HG02678 (cell line): ENCODE data around the gene TEX261.

Experiments
- ATAC-seq: cut with Tn5 transposase; IDR thresholded peaks from one replicate; pipeline ENCODE4 v1.9.1; 2021; ENCODE audit warnings: mild to moderate bottlenecking, moderate library complexity; ENCODE audit not compliant: unreplicated experiment

The TEX261 gene

DNA sequence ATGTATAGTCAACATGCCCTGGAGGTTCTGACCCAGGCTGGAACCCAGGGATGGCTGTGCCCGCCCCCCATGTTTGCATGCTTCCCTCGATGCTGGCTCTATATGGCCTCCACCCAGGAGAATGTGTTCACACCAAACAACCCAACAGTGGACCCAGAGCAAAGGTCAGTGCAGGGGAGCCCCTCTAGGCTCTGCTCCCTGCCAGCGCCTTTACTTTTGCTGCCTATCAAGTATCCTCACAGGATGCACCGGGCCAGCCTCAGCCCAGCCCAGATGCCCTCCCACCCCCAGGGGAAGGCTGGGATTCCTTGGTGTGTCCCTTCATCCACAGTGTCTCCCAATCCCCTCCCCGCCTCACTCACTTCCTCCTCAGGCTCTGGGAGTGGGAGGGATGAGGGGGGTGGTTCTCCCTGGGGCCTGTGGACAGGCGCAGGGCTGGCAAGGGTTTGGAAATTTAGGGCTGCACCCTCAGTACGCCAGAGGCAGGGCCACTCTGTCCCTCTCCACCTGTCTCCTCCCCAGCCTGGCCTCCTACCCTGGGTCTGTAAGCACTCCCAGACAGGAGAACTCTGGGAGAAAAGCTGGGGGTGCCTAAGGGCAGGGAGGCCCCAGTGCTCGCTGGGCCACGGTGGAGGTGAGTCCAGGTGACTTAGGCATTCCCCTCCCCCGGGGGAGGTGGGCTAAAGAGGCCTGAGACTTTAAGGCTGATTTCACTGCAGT, 56.6 kb downstream of the TEX261 start:
- ATAC-seq = no peak

DNA sequence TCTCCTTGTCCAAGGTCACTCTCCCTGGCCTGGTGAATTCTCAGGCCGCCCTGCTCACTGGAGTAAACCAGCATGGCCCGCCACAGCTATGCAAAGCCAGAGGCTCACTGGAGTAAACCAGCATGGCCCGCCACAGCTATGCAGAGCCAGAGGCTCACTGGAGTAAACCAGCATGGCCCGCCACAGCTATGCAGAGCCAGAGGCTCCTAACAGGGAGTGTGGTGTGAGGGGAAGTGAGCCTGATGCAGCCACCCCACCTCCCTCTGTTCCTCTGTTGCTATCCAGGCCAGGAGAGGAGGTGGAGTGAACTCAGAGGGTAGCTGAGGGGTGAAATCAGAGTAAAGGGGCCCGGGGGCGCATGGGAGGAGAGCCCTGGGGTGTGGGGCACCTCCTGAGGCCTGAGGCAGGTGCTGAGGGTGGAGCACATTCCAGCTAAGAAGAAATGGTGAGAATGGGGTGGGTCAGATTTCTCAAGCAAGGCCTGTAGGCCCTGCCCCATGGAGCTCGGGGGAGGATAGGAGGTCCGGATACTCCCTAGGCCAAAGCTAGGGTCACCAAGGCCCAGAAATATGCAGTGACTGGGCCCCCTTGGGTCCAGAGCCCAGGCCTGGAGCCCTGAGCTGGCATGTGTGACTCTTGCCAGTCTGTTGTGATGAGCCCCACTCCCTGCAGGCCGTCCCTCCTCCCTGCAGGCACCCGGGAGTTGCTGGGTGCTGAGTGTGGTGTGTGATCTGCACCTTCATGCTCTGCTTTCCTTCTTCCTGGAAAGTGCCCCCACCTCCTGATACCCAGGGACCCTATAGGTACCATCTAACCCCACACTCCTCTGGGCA, 57.5 kb downstream of the TEX261 start:
- no peak for ATAC-seq

DNA sequence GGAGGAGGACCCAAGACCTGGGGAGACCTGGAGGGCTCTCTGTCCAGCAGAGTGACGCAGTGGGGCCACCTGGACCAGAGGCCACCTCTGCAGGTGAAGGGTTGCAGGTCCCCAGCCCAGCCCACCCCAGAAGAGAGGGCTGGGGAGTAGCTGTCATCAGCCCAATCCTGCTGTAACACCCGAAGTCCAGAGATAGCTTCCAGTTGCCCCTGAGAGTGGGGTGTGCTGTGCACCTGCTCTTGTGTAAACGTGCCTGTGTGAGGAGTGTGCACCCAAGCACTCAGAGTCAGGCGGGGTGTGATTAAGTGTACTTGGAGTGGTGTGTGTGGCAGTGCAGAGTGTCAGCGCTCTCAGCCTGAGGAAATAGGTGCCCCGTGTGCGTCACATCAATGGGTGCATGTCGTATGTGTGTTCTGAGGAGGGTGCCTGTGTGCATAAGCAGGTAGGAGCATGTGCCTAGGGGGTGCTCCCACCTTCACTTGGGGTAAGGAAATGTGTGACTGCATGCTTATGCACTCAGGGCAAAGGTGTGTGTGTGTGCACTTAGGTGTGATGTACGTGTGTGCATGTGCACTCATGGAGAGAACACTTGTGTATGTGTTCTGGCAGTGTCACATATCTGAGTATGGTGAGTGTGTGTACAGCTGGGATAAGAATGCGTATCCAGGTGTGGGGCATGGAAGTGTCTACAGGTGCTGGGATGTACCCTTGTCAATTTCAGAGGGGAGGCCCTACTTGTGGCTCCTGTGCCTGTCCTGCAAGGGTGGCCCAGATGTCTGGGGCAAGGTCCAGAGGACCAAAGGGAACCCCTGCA, 58.3 kb downstream of the TEX261 start:
- ATAC-seq = no peak
